GM12878 (cell line): ENCODE data around the gene SLC1A2. TPM values are rescaled to one million over a fixed set of nuclear protein-coding genes. Genes with fewer than 3 reads are reported as not detected.

ENCODE experiments used
- ATF7 ChIP-seq: fragments of 450-650 bp; IDR thresholded peaks from 2 replicates; pipeline ENCODE4 v1.6.1; 2016; ENCODE audit warnings: low read depth, mild to moderate bottlenecking
- BCL11A ChIP-seq: IDR thresholded peaks from 2 replicates; pipeline ENCODE4 v1.6.1; 2011; ENCODE audit warnings: low read depth, low read length
- BCL3 ChIP-seq: IDR thresholded peaks from 2 replicates; pipeline ENCODE4 v1.6.1; 2011; ENCODE audit warnings: borderline replicate concordance, low read depth, mild to moderate bottlenecking, moderate library complexity, low read length; ENCODE audit not compliant: insufficient read depth, poor library complexity, severe bottlenecking
- BHLHE40 ChIP-seq, 2 experiments: fragments of 450-650 bp in 1 of 2; IDR thresholded peaks; 2 replicates each; pipeline ENCODE4 v1.6.1; 2011 to 2017; ENCODE audit warnings: low read depth in 2 of 2, borderline replicate concordance in 1 of 2, improper control_type of control experiment in 1 of 2, low read length in 1 of 2, mild to moderate bottlenecking in 1 of 2
- CHD1 ChIP-seq: IDR thresholded peaks from 2 replicates; pipeline ENCODE4 v1.6.1; 2012; ENCODE audit warnings: low read depth, low read length, improper control_type of control experiment
- CREB1 ChIP-seq: IDR thresholded peaks from 2 replicates; pipeline ENCODE4 v1.6.1; 2012; ENCODE audit warnings: low read depth, mild to moderate bottlenecking, inconsistent platforms
- EP300 ChIP-seq, 2 experiments: fragments of 150-350 bp in 1 of 2; IDR thresholded peaks; 2 replicates each; pipeline ENCODE4 v1.6.1; 2011 to 2012; ENCODE audit warnings: low read depth in 2 of 2, low read length in 2 of 2, borderline replicate concordance in 1 of 2, improper control_type of control experiment in 1 of 2, inconsistent platforms in 1 of 2; ENCODE audit not compliant: control insufficient read depth in 1 of 2
- IKZF2 ChIP-seq, 2 experiments: fragments of 450-650 bp; IDR thresholded peaks; 2 replicates each; pipeline ENCODE4 v1.6.1; 2017; ENCODE audit warnings: mild to moderate bottlenecking in 2 of 2, moderate library complexity in 2 of 2
- KLF5 ChIP-seq: fragments of 450-650 bp; IDR thresholded peaks from 2 replicates; pipeline ENCODE4 v1.6.1; 2014; ENCODE audit warnings: mild to moderate bottlenecking; ENCODE audit not compliant: partially characterized antibody
- MTA2 ChIP-seq: fragments of 450-650 bp; IDR thresholded peaks from 2 replicates; pipeline ENCODE4 v1.6.1; 2016; ENCODE audit warnings: low read depth, mild to moderate bottlenecking, moderate library complexity
- POU2F2 ChIP-seq: IDR thresholded peaks from 3 replicates; pipeline ENCODE4 v1.6.1; 2011; ENCODE audit warnings: low read depth, mild to moderate bottlenecking, low read length, borderline replicate concordance
- RCOR1 ChIP-seq: conservative IDR thresholded peaks from 2 replicates; pipeline ENCODE4 v1.6.1; 2012; ENCODE audit warnings: low read depth, low read length, improper control_type of control experiment
- SIX5 ChIP-seq: IDR thresholded peaks from 2 replicates; pipeline ENCODE4 v1.6.1; 2011; ENCODE audit warnings: mild to moderate bottlenecking, low read depth, low read length, moderate library complexity; ENCODE audit not compliant: severe bottlenecking
- SRF ChIP-seq, 2 experiments: IDR thresholded peaks; 2 replicates each; pipeline ENCODE4 v1.6.1; 2011; ENCODE audit warnings: low read depth in 2 of 2, low read length in 2 of 2, mild to moderate bottlenecking in 1 of 2, moderate library complexity in 1 of 2
- STAT3 ChIP-seq: IDR thresholded peaks from 2 replicates; pipeline ENCODE4 v1.6.1; 2011; ENCODE audit warnings: low read depth, low read length, improper control_type of control experiment
- polyA plus RNA-seq, 11 experiments: library from polyadenylated mRNA; depleted of rRNA in 4 of 11; unstranded in 6 of 11; stranded (reverse) in 5 of 11; fragments of >200 nt; fragmentation: Nextera tagmentation in 4 of 11; fragmentation: Illumina TruSeq in 1 of 11; extraction: Ambion mirVana in 4 of 11; extraction: Trizol in 1 of 11; gene quantifications; 1 replicate in 1 of 11; 2 replicates in 10 of 11; pipeline versions ENCODE4 v1.2.1 to v1.2.3, GENCODE V29; 2011 to 2016; ENCODE audit warnings: inconsistent platforms in 2 of 11, missing spikeins in 2 of 11, low read depth in 1 of 11
- total RNA-seq, 4 experiments: library from RNA; depleted of rRNA in 3 of 4; stranded (reverse); fragments of >200 nt in 3 of 4; fragmentation: Illumina TruSeq in 1 of 4; extraction: Trizol in 1 of 4; gene quantifications; 2 replicates each; pipeline versions ENCODE4 v1.2.1 to v1.2.3, GENCODE V29; 2013 to 2021
- TF ChIP-seq, protein P1 (sequence below): fragments of 450-650 bp; IDR thresholded peaks from 2 replicates; pipeline ENCODE4 v1.6.1; 2016; ENCODE audit warnings: mild to moderate bottlenecking

SLC1A2 gene
- total and polyA plus RNA-seq, 10 of the 15 experiments (the other 5 are each of a cell fraction or from before 2014, with no cell fraction given): 0.01 to 0.84 (median 0.22) TPM; not detected in 1

DNA sequence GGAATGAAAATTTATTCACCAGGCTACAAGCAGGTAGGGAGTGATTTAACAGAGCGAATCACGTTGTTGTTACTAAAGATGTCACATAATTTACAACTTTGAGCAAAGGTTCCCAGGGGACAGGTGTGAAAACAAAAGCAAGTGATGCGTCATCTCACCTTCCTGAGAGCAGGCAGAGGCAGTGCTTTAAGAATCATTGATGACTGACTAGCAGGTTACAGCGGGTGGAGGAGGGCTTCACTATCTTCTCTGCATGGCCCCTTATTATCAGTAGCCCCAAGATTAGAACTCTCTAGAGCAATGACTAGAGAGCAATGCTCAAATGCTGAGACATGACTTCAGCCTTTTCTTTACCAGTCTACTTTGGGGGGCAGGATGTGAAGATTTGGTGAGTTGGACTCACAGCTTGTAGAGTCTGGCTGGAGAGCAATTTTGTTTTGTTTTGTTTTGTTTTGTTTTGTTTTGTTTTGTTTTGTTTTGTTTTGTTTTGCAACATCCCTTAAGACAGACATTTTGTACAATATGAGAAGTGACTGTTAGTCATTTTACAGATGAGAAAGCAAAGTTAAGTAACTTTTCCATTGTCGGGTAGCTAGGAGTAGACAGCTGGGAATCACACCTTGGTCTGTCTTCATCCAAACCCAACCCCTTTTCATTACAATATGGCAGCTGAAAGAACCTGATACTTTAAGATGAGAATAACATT lies 84.8 kb downstream of the SLC1A2 start (continued):
- TF ChIP-seq, protein P1, sequence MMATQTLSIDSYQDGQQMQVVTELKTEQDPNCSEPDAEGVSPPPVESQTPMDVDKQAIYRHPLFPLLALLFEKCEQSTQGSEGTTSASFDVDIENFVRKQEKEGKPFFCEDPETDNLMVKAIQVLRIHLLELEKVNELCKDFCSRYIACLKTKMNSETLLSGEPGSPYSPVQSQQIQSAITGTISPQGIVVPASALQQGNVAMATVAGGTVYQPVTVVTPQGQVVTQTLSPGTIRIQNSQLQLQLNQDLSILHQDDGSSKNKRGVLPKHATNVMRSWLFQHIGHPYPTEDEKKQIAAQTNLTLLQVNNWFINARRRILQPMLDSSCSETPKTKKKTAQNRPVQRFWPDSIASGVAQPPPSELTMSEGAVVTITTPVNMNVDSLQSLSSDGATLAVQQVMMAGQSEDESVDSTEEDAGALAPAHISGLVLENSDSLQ: peak; percentile 68
- peak; percentile 86 for TF ChIP-seq ATF7
- TF ChIP-seq BCL3: peak; percentile 81
- TF ChIP-seq POU2F2: no peak
- TF ChIP-seq BCL11A: no peak
- TF ChIP-seq BHLHE40 (IDR thresholded peaks at IDR 0.05; ENCODE audit: borderline replicate concordance in 1 of 2, low read depth in 2 of 2, low read length in 1 of 2): 0 out of 4 replicates have a peak, but pooled peaks have one; percentile 8 to 23
- peak; percentile 65 for TF ChIP-seq CREB1
- no peak for TF ChIP-seq CHD1
- no peak for TF ChIP-seq SIX5
- peak in 1 of 2 experiments; percentile 37; a peak in 2 of 4 replicates for TF ChIP-seq IKZF2 (IDR thresholded peaks at IDR 0.05)
- TF ChIP-seq MTA2: peak; percentile 66
- peak in 1 of 2 experiments; percentile 66; a peak in 1 of 4 replicates for TF ChIP-seq SRF (IDR thresholded peaks at IDR 0.05; ENCODE audit: low read depth in 2 of 2, low read length in 2 of 2)
- no peak for TF ChIP-seq STAT3
- no peak for TF ChIP-seq KLF5
- 0 out of 2 replicates have a peak, but pooled peaks have one; percentile 80 for TF ChIP-seq RCOR1
- TF ChIP-seq EP300 (IDR thresholded peaks at IDR 0.05; ENCODE audit: borderline replicate concordance in 1 of 2, control insufficient read depth in 1 of 2, low read depth in 2 of 2, low read length in 2 of 2): peak; percentile 63 to 80; a peak in 3 of 4 replicates
